Colonic mucosa (tissue), 4 donors: ENCODE data around the gene INKA2. TPM values are rescaled to one million over a fixed set of nuclear protein-coding genes. Genes with fewer than 3 reads are reported as not detected.

Source experiments
- DNase-seq: peaks from one replicate; pipeline ENCODE4 v3.0.0-alpha.2; 2020
- H3K27ac ChIP-seq: fragments of 200-600 bp; one replicate; pipeline ENCODE4 v1.8.0; 2021
- H3K27me3 ChIP-seq: fragments of 200-600 bp; one replicate; pipeline ENCODE4 v1.8.0; 2021
- H3K36me3 ChIP-seq: fragments of 200-600 bp; one replicate; pipeline ENCODE4 v1.8.0; 2021
- H3K4me1 ChIP-seq: fragments of 200-600 bp; one replicate; pipeline ENCODE4 v1.8.0; 2021; ENCODE audit warnings: mild to moderate bottlenecking
- H3K4me3 ChIP-seq: fragments of 200-600 bp; one replicate; pipeline ENCODE4 v1.8.0; 2021
- H3K9ac ChIP-seq, 2 donors: one replicate each; pipeline ENCODE4 v1.7.0; 2013; ENCODE audit warnings: control low read depth in 2 of 2, low read depth in 2 of 2, low read length in 2 of 2
- H3K9me3 ChIP-seq: fragments of 200-600 bp; one replicate; pipeline ENCODE4 v1.8.0; 2021
- CTCF ChIP-seq: fragments of 200-600 bp; IDR thresholded peaks from one replicate; pipeline ENCODE4 v1.8.0; 2022; ENCODE audit warnings: antibody characterized with exemption, mild to moderate bottlenecking
- intact Hi-C: fragments of 100-400 bp; cut with DNase I; formaldehyde crosslinking; loops from one replicate; pipeline ENCODE4 v1.14.1; 2022
- total RNA-seq, 2 donors: library from RNA; stranded (reverse); fragmentation: NEBNext Ultra II Directional in 1 of 2; extraction: Animal tissue kit (Norgen Biotek cat#: 25700) in 1 of 2; gene quantifications; one replicate each; pipeline ENCODE4 v1.2.1, GENCODE V29; 2021
- donor health status: healthy.
- donor health status: DM: no; HTN: no; CAD: no.
- donor health status: DM: no; HTN: no; CAD: no.

The INKA2 gene
- 1 to 10 TPM; 2.2 to 4.0 TPM for total RNA-seq

GRCh38 chr1:111739194-111739924, at the start of gene INKA2:
Gene INKA2, minus strand, starts transcription at chr1:111739395. Its CDS starts 153 bp downstream, at chr1:111739242.
- Histone ChIP-seq H3K9ac (peak within 1 kb of the TSS; percentile 81 to 89), H3K27me3 (no peaks in the 10 kb centered on the region), H3K4me1 (peaks cover 5% of the 10 kb centered on the region), H3K27ac (peak within 1 kb of the TSS; percentile 90), H3K4me3 (peak within 1 kb of the TSS; percentile 58), H3K36me3 (no peaks in the 10 kb centered on the region), H3K9me3 (no peaks in the 10 kb centered on the region)
- TF ChIP-seq CTCF, result no peak
- peak; percentile 94 for DNase-seq
- intact Hi-C loops, result no loop called here

- Histone ChIP-seq H3K27ac (no peak overlapping the region), H3K4me3 (no peak overlapping the region), H3K27me3 (no peaks in the 10 kb centered on the region), H3K9me3 (no peaks in the 10 kb centered on the region), H3K4me1 (no peaks in the 10 kb centered on the region), H3K9ac (no peak overlapping the region), H3K36me3 (no peaks in the 10 kb centered on the region)
- TF ChIP-seq CTCF, result no peak
- intact Hi-C loops, result no loop called here
- no peak for DNase-seq
Measured at GRCh38 chr1:111786669-111787207, 47.5 kb upstream of the INKA2 start.

- H3K4me1 ChIP-seq, result no peaks in the 10 kb centered on the region
- H3K27ac ChIP-seq, result no peak overlapping the region
- H3K4me3 ChIP-seq, result no peak overlapping the region
- no peaks in the 10 kb centered on the region for H3K27me3 ChIP-seq
- no peaks in the 10 kb centered on the region for H3K9me3 ChIP-seq
- no peaks in the 10 kb centered on the region for H3K36me3 ChIP-seq
- no peak overlapping the region for H3K9ac ChIP-seq
- intact Hi-C loops, result no loop called here
- no peak for DNase-seq
- TF ChIP-seq CTCF, result no peak
Measured at GRCh38 chr1:111784273-111784901, 45.2 kb upstream of the INKA2 start.

GRCh38 chr1:111779546-111779945, 40.4 kb upstream of the INKA2 start:
- H3K4me1 ChIP-seq, result no peaks in the 10 kb centered on the region
- no peaks in the 10 kb centered on the region for H3K36me3 ChIP-seq
- no peaks in the 10 kb centered on the region for H3K27me3 ChIP-seq
- DNase-seq, result no peak
- intact Hi-C loops, result no loop called here
- no peak for TF ChIP-seq CTCF
- no peak overlapping the region for H3K9ac ChIP-seq
- H3K9me3 ChIP-seq, result no peaks in the 10 kb centered on the region
- H3K4me3 ChIP-seq, result no peak overlapping the region
- no peak overlapping the region for H3K27ac ChIP-seq

- no peak for TF ChIP-seq CTCF
- H3K36me3 ChIP-seq, result no peaks in the 10 kb centered on the region
- H3K27me3 ChIP-seq, result no peaks in the 10 kb centered on the region
- no peak overlapping the region for H3K27ac ChIP-seq
- intact Hi-C loops, result no loop called here
- H3K4me1 ChIP-seq, result no peaks in the 10 kb centered on the region
- no peak overlapping the region for H3K4me3 ChIP-seq
- no peak for DNase-seq
- H3K9me3 ChIP-seq, result no peaks in the 10 kb centered on the region
- H3K9ac ChIP-seq, result no peak overlapping the region
Measured at GRCh38 chr1:111778541-111779051, 39.4 kb upstream of the INKA2 start.
